Type B pancreatic cell (in vitro differentiated cells): ENCODE measurements around the gene PIEZO2. TPM values are rescaled to one million over a fixed set of nuclear protein-coding genes. Genes with fewer than 3 reads are reported as not detected.

Experiments used
- DNase-seq: peaks from one replicate; pipeline ENCODE4 v3.0.0; 2021; ENCODE audit warnings: mixed read lengths; ENCODE audit not compliant: unreplicated experiment; ENCODE audit errors: extremely low spot score
- H3K27ac Mint-ChIP-seq: 2 replicates; pipeline ENCODE4 v1.8.0; 2021; ENCODE audit warnings: mild to moderate bottlenecking, mixed read lengths
- H3K27me3 Mint-ChIP-seq: 2 replicates; pipeline ENCODE4 v1.8.0; 2021; ENCODE audit warnings: mixed read lengths
- H3K36me3 Mint-ChIP-seq: 2 replicates; pipeline ENCODE4 v1.8.0; 2021; ENCODE audit warnings: mixed read lengths
- H3K4me1 Mint-ChIP-seq: one replicate; pipeline ENCODE4 v1.8.0; 2021; ENCODE audit warnings: mixed read lengths; ENCODE audit not compliant: unreplicated experiment
- H3K4me3 Mint-ChIP-seq: 2 replicates; pipeline ENCODE4 v1.8.0; 2021; ENCODE audit warnings: mild to moderate bottlenecking, mixed read lengths
- H3K9me3 Mint-ChIP-seq: 2 replicates; pipeline ENCODE4 v1.8.0; 2021; ENCODE audit warnings: mixed read lengths
- total RNA-seq: library from RNA; stranded (reverse); gene quantifications from 2 replicates; pipeline ENCODE4 v1.2.1, GENCODE V29; 2021; ENCODE audit warnings: low replicate concordance
- TF ChIP-seq, protein P1 (sequence below): fragments of 200-600 bp; sonication (generic); conservative IDR thresholded peaks from 2 replicates; pipeline ENCODE4 v1.5.0; 2021; ENCODE audit warnings: antibody characterized with exemption, mild to moderate bottlenecking

The PIEZO2 gene
- total RNA-seq, 1 donor from 2014 or later = 38.8 TPM

DNA sequence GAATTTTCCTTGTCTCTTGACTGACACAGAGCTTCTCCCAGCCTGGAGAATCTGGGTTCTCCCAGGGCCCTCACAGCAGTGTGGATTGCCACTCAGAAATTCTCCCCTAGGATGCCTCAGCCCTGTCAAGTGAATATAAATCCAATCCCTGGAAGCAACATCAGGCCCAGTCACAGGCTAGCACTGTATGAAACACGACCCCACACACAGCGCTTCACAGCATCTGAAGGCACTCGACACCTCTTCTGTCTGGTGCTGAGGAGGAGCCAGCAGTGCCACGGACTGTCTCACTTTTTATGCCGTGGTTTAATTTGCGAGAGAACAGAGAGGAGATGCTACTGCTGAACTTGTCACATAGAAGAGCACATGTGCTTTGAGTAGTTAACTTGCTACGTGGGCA lies 459.0 kb downstream of the PIEZO2 start:
- H3K36me3 Mint-ChIP-seq = peaks cover 23% of the 10 kb centered on the region
- no peak for DNase-seq
- H3K4me1 Mint-ChIP-seq = no peaks in the 10 kb centered on the region
- H3K27me3 Mint-ChIP-seq = no peaks in the 10 kb centered on the region
- TF ChIP-seq, protein P1, sequence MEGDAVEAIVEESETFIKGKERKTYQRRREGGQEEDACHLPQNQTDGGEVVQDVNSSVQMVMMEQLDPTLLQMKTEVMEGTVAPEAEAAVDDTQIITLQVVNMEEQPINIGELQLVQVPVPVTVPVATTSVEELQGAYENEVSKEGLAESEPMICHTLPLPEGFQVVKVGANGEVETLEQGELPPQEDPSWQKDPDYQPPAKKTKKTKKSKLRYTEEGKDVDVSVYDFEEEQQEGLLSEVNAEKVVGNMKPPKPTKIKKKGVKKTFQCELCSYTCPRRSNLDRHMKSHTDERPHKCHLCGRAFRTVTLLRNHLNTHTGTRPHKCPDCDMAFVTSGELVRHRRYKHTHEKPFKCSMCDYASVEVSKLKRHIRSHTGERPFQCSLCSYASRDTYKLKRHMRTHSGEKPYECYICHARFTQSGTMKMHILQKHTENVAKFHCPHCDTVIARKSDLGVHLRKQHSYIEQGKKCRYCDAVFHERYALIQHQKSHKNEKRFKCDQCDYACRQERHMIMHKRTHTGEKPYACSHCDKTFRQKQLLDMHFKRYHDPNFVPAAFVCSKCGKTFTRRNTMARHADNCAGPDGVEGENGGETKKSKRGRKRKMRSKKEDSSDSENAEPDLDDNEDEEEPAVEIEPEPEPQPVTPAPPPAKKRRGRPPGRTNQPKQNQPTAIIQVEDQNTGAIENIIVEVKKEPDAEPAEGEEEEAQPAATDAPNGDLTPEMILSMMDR = no peak
- H3K27ac Mint-ChIP-seq = no peak overlapping the region
- peaks cover 12% of the 10 kb centered on the region for H3K9me3 Mint-ChIP-seq
- H3K4me3 Mint-ChIP-seq = no peak overlapping the region

DNA sequence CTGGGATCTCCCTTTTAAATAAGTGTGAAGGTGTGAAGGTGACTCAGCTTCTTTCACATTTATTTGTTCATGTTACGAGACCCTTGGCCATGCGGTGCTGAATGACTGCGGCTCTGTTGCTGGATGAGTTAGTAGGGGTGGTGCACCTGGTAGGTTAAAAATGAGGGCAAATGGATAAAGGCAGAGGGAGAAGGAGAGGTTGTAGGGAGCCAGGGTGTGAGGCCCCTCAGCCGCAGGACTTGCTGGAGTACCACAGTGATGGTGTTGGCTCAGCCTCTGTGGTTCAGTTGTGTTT lies 459.4 kb downstream of the PIEZO2 start:
- Mint-ChIP-seq H3K27me3 (no peaks in the 10 kb centered on the region), H3K4me3 (no peak overlapping the region), H3K36me3 (peaks cover 21% of the 10 kb centered on the region), H3K9me3 (peaks cover 12% of the 10 kb centered on the region), H3K4me1 (no peaks in the 10 kb centered on the region), H3K27ac (no peak overlapping the region)
- DNase-seq = no peak
- TF ChIP-seq, protein P1 = no peak

DNA sequence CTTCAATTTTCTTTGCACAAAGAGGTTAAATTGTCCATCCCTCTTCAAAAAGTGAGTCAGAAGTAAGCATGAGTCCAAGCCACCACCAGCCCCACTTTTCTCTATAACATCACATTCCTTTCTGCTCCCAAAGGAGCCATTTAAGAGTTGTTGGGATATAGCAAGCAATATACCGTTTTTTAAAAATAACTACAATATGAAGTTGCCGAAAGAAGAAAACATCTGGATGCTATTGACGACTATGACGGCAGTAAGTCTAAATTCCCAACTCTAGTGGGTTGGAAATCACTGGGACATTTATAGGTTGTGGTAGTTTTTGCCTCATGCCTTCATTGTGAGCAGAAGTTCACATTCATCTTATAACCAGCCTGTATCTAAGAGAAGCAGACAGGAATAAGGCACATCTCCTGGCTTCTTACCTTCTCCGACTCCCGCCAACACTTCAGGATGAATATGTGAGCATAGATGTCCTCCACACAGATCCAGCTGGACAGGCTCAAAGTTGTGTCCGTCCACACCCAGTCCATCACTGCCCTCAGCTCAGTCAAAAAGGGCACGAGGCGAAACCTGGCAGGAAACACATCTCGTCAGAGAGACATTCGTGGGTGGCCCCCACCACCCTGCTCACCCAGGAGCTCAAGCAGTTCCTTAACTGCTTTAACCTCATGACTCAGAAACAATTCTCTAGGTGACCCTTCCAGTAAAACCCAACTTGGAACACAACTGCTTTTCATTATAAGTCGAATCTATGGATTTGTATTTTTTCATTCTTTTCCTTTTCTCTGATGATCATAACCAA lies 459.9 kb downstream of the PIEZO2 start:
- no peaks in the 10 kb centered on the region for H3K4me1 Mint-ChIP-seq
- H3K27me3 Mint-ChIP-seq = no peaks in the 10 kb centered on the region
- TF ChIP-seq, protein P1 = no peak
- H3K36me3 Mint-ChIP-seq = peaks cover 19% of the 10 kb centered on the region
- no peak for DNase-seq
- H3K27ac Mint-ChIP-seq = no peak overlapping the region
- H3K4me3 Mint-ChIP-seq = no peak overlapping the region
- H3K9me3 Mint-ChIP-seq = peaks cover 12% of the 10 kb centered on the region

DNA sequence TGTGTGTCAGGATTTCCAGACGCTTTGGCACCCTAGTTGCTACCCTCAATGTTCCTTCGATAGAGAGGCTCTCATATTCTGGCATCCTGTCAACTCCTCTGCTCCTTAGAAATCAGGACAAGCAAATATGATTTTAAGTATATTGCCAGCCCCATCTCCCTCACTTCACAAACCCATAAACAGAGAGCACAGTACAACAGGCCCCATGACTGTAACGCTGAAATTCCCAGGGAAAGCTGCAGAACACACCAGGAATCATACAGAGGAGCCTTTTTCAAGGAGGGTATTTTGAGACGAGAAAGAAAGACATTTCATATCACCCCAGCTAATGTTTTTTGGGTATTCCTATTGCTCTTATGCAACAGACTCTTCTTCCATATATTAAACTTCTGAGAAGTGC lies 460.6 kb downstream of the PIEZO2 start:
- peaks cover 19% of the 10 kb centered on the region for H3K36me3 Mint-ChIP-seq
- H3K27me3 Mint-ChIP-seq = no peaks in the 10 kb centered on the region
- DNase-seq = no peak
- TF ChIP-seq, protein P1 = no peak
- no peaks in the 10 kb centered on the region for H3K4me1 Mint-ChIP-seq
- no peak overlapping the region for H3K4me3 Mint-ChIP-seq
- H3K27ac Mint-ChIP-seq = no peak overlapping the region
- H3K9me3 Mint-ChIP-seq = peaks cover 12% of the 10 kb centered on the region

DNA sequence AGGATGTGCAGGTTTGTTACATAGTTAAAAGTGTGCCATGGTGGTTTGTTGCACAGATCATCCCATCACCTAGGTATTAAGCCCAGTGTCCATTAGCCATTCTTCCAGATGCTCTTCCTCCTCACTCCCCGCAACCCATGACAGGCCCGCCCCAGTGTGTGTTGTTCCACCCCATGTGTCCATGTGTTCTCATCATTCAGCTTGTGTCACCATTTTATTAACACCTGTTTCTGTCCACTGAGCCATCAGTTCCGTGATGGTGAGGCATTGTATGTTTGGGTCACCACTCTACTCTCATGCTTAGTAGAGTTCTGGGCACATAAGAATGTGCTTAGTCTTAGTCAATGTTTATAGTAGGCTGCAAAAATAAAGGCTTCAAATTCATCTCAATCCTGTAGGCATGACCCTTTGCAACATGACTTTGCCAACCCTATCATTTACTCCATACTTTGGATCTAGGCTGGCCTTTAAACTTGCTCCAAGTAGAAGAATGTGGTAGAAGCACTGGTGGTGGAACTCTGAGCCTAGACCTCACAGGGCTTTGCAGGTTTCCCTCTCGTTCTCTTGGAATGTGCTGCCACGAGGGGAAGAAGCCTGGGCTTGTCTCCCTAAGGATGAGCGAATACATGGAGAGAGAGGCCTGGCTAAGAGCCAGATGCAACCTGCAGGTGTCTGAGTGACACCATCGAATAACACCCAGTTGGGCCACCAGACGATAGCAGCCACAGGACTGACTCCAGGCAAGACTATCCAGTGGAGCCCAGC lies 462.0 kb downstream of the PIEZO2 start:
- H3K9me3 Mint-ChIP-seq = peaks cover 12% of the 10 kb centered on the region
- TF ChIP-seq, protein P1 = no peak
- no peaks in the 10 kb centered on the region for H3K4me1 Mint-ChIP-seq
- H3K27me3 Mint-ChIP-seq = no peaks in the 10 kb centered on the region
- H3K36me3 Mint-ChIP-seq = peaks cover 19% of the 10 kb centered on the region
- DNase-seq = no peak
- H3K4me3 Mint-ChIP-seq = no peak overlapping the region
- H3K27ac Mint-ChIP-seq = no peak overlapping the region
